Measurements from ENCODE around the gene LOXL4.

Gene LOXL4

GRCh38 chr10:98267894-98268693 lies at the start of gene LOXL4:
LOXL4 (minus strand) TSS chr10:98268194; CDS start chr10:98263019, 5,175 bp downstream.
- no peak for DNase-seq

GRCh38 chr10:98316661-98317060 lies 48.7 kb upstream of the LOXL4 start:
- DNase-seq = no peak

- DNase-seq = no peak
These were observed 48.2 kb upstream of the LOXL4 start for GRCh38 chr10:98316170-98316569.

GRCh38 chr10:98314532-98315284 lies 46.7 kb upstream of the LOXL4 start:
- DNase-seq = no peak

- no peak for DNase-seq
These were observed 45.6 kb upstream of the LOXL4 start for GRCh38 chr10:98313598-98313997.

GRCh38 chr10:98312822-98313221 lies 44.8 kb upstream of the LOXL4 start:
- no peak for DNase-seq

- no peak for DNase-seq
These were observed 44.4 kb upstream of the LOXL4 start for GRCh38 chr10:98312349-98312748.

GRCh38 chr10:98310701-98311100 lies 42.7 kb upstream of the LOXL4 start:
- no peak for DNase-seq

- DNase-seq = no peak
These were observed 41.7 kb upstream of the LOXL4 start for GRCh38 chr10:98309366-98310355.

- DNase-seq = no peak
These were observed 40.8 kb upstream of the LOXL4 start for GRCh38 chr10:98308669-98309365.

- DNase-seq = no peak
These were observed 40.0 kb upstream of the LOXL4 start for GRCh38 chr10:98307916-98308541.

GRCh38 chr10:98306501-98306900 lies 38.5 kb upstream of the LOXL4 start:
- DNase-seq = no peak

GRCh38 chr10:98303569-98303968 lies 35.6 kb upstream of the LOXL4 start:
- DNase-seq = no peak

- DNase-seq = no peak
These were observed 34.9 kb upstream of the LOXL4 start for GRCh38 chr10:98302741-98303365.

GRCh38 chr10:98301664-98302319 lies 33.8 kb upstream of the LOXL4 start:
- no peak for DNase-seq

- no peak for DNase-seq
These were observed 32.7 kb upstream of the LOXL4 start for GRCh38 chr10:98300526-98301229.

GRCh38 chr10:98299341-98299740 lies 31.3 kb upstream of the LOXL4 start:
- DNase-seq = no peak

- DNase-seq = no peak
These were observed 28.5 kb upstream of the LOXL4 start for GRCh38 chr10:98296524-98296923.

- DNase-seq = no peak
These were observed 27.9 kb upstream of the LOXL4 start for GRCh38 chr10:98295907-98296306.

GRCh38 chr10:98295401-98295811 lies 27.4 kb upstream of the LOXL4 start:
- no peak for DNase-seq
